H1 (cell line): ENCODE measurements around the gene PDE2A.

Experiments used
- CEBPB ChIP-seq: IDR thresholded peaks from 2 replicates; pipeline ENCODE4 v1.6.1; 2012; ENCODE audit warnings: low read depth, low read length
- CREB1 ChIP-seq: IDR thresholded peaks from 2 replicates; pipeline ENCODE4 v1.6.1; 2012; ENCODE audit warnings: inconsistent platforms
- CTCF ChIP-seq, 3 experiments: IDR thresholded peaks; 1 replicate in 2 of 3; 2 replicates in 1 of 3; pipeline versions ENCODE4 v1.5.1 to v1.6.1; 2011; ENCODE audit warnings: low read length in 3 of 3, mild to moderate bottlenecking in 3 of 3, inconsistent platforms in 2 of 3, low read depth in 1 of 3, moderate library complexity in 1 of 3; ENCODE audit not compliant: insufficient read depth in 1 of 3; ENCODE audit errors: control extremely low read depth in 1 of 3
- EZH2 ChIP-seq: fragments of 200-600 bp; sonication (generic); IDR thresholded peaks from 2 replicates; pipeline ENCODE4 v1.7.1; 2012; ENCODE audit warnings: low read depth, mild to moderate bottlenecking, moderate library complexity, low read length, inconsistent platforms; ENCODE audit not compliant: severe bottlenecking
- MAFK ChIP-seq: IDR thresholded peaks from 2 replicates; pipeline ENCODE4 v1.6.1; 2012; ENCODE audit warnings: low read depth, mild to moderate bottlenecking, improper control_type of control experiment, low read length
- MAX ChIP-seq: IDR thresholded peaks from 2 replicates; pipeline ENCODE4 v1.6.1; 2012; ENCODE audit warnings: inconsistent platforms
- PHF8 ChIP-seq: fragments of 200-600 bp; sonication (generic); conservative IDR thresholded peaks from 2 replicates; pipeline ENCODE4 v1.7.1; 2012; ENCODE audit warnings: low read depth, mild to moderate bottlenecking, inconsistent platforms, low read length, moderate library complexity
- POLR2A ChIP-seq, 2 experiments: IDR thresholded peaks; 1 replicate in 1 of 2; 2 replicates in 1 of 2; pipeline ENCODE4 v1.6.1; 2011; ENCODE audit warnings: low read depth in 2 of 2, low read length in 2 of 2, mild to moderate bottlenecking in 2 of 2; ENCODE audit errors: control extremely low read depth in 1 of 2
- POLR2AphosphoS5 ChIP-seq: IDR thresholded peaks from 2 replicates; pipeline ENCODE4 v1.6.1; 2011; ENCODE audit warnings: low read depth, low read length
- RAD21 ChIP-seq, 2 experiments: IDR thresholded peaks in 1 of 2; conservative IDR thresholded peaks in 1 of 2; 2 replicates each; pipeline ENCODE4 v1.6.1; 2011; ENCODE audit warnings: low read depth in 2 of 2, low read length in 2 of 2, improper control_type of control experiment in 1 of 2, inconsistent platforms in 1 of 2, mild to moderate bottlenecking in 1 of 2, moderate library complexity in 1 of 2
- RFX5 ChIP-seq: IDR thresholded peaks from 2 replicates; pipeline ENCODE4 v1.6.1; 2011; ENCODE audit warnings: low read depth, low read length, improper control_type of control experiment, borderline replicate concordance
- SAP30 ChIP-seq: fragments of 300-600 bp; sonication (generic); IDR thresholded peaks from 2 replicates; pipeline ENCODE4 v1.7.1; 2012; ENCODE audit warnings: low read length, moderate library complexity, mild to moderate bottlenecking, inconsistent platforms; ENCODE audit not compliant: insufficient read depth, insufficient replicate concordance

GRCh38 chr11:72541257-72541974 is 132.8 kb downstream of the PDE2A start:
- no peak for TF ChIP-seq SAP30
- no peak for TF ChIP-seq RFX5
- TF ChIP-seq CEBPB: no peak
- TF ChIP-seq CREB1: no peak
- TF ChIP-seq RAD21 (IDR thresholded peaks at IDR 0.05 in 1 of 2, conservative IDR thresholded peaks at IDR 0.05 in 1 of 2; ENCODE audit: low read depth in 2 of 2, low read length in 2 of 2): no peak
- no peak for TF ChIP-seq CTCF (IDR thresholded peaks at IDR 0.05; ENCODE audit: control extremely low read depth in 1 of 3, insufficient read depth in 1 of 3, low read depth in 1 of 3, low read length in 3 of 3)
- TF ChIP-seq PHF8: no peak
- no peak for TF ChIP-seq MAFK
- no peak for TF ChIP-seq EZH2
- no peak for TF ChIP-seq POLR2AphosphoS5
- TF ChIP-seq POLR2A (IDR thresholded peaks at IDR 0.05; ENCODE audit: control extremely low read depth in 1 of 2, low read depth in 2 of 2, low read length in 2 of 2): no peak
- no peak for TF ChIP-seq MAX
